Uterus (tissue), 4 donors: Measurements from ENCODE around the gene ARRB2. TPM values are rescaled to one million over a fixed set of nuclear protein-coding genes. Genes with fewer than 3 reads are reported as not detected.

Source experiments
- DNase-seq, 2 donors: peaks; one replicate each; pipeline ENCODE4 v3.0.0-alpha.2; 2019 to 2020
- H3K27ac ChIP-seq, 2 donors: fragments of 200-600 bp; sonication (generic); 1 replicate in 1 of 2; 2 replicates in 1 of 2; pipeline ENCODE4 v1.5.1; 2016 to 2018
- H3K27me3 ChIP-seq, 2 donors: fragments of 200-600 bp; sonication (generic); one replicate each; pipeline ENCODE4 v1.5.1; 2018 to 2019; ENCODE audit warnings: control low read depth in 1 of 2
- H3K36me3 ChIP-seq, 2 donors: fragments of 200-600 bp; sonication (generic); one replicate each; pipeline ENCODE4 v1.5.1; 2019; ENCODE audit warnings: control low read depth in 1 of 2
- H3K4me1 ChIP-seq, 2 donors: fragments of 200-600 bp; sonication (generic); one replicate each; pipeline ENCODE4 v1.5.1; 2018 to 2019; ENCODE audit warnings: control low read depth in 1 of 2
- H3K4me3 ChIP-seq, 2 donors: fragments of 200-600 bp; sonication (generic); 1 replicate in 1 of 2; 2 replicates in 1 of 2; pipeline ENCODE4 v1.5.1; 2018 to 2019; ENCODE audit warnings: mild to moderate bottlenecking in 1 of 2
- H3K9me3 ChIP-seq, 2 donors: fragments of 200-600 bp; sonication (generic); one replicate each; pipeline ENCODE4 v1.5.1; 2019; ENCODE audit warnings: control low read depth in 1 of 2
- CTCF ChIP-seq, 4 experiments: fragments of 200-600 bp in 2 of 4; fragments of 450-650 bp in 2 of 4; sonication (generic) in 2 of 4; IDR thresholded peaks; one replicate each; pipeline ENCODE4 v1.5.1; 2016 to 2019; ENCODE audit warnings: antibody characterized with exemption in 4 of 4, mild to moderate bottlenecking in 2 of 4, moderate library complexity in 1 of 4
- POLR2A ChIP-seq, 2 donors: fragments of 450-650 bp; IDR thresholded peaks; one replicate each; pipeline ENCODE4 v1.6.1; 2016; ENCODE audit warnings: antibody characterized with exemption in 2 of 2, mild to moderate bottlenecking in 1 of 2, moderate library complexity in 1 of 2
- intact Hi-C: fragments of 100-400 bp; cut with DNase I; formaldehyde crosslinking; loops from one replicate; pipeline ENCODE4 v1.15.1; 2023; ENCODE audit warnings: low total_unique reads
- total RNA-seq, 4 donors: library from RNA; depleted of rRNA in 3 of 4; stranded (reverse); fragments of >200 nt in 3 of 4; gene quantifications; one replicate each; pipeline versions ENCODE4 v1.1.0 to v1.2.4, GENCODE V29; 2014 to 2023
- donor health status: DM: yes; HTN: yes; CAD: no.

ARRB2 gene
- total RNA-seq, 4 donors from 2014 or later: 11.6 to 48.5 (median 40.8) TPM

- Histone ChIP-seq H3K27ac (no peak overlapping the region), H3K36me3 (no peaks in the 10 kb centered on the region), H3K27me3 (no peaks in the 10 kb centered on the region), H3K9me3 (no peaks in the 10 kb centered on the region), H3K4me1 (no peaks in the 10 kb centered on the region), H3K4me3 (no peak overlapping the region)
- DNase-seq: no peak
- intact Hi-C loops: no loop called here
- TF ChIP-seq CTCF (IDR thresholded peaks at IDR 0.05) (no peak), POLR2A (IDR thresholded peaks at IDR 0.05) (no peak)
These were observed 43.0 kb downstream of the ARRB2 start for GRCh38 chr17:4753392-4753791.

GRCh38 chr17:4759776-4760236 lies 49.4 kb downstream of the ARRB2 start:
- H3K4me3 ChIP-seq: no peak overlapping the region
- no peaks in the 10 kb centered on the region for H3K9me3 ChIP-seq
- no peak for DNase-seq
- intact Hi-C loops: no loop called here
- H3K27ac ChIP-seq: no peak overlapping the region
- H3K4me1 ChIP-seq: no peaks in the 10 kb centered on the region
- no peaks in the 10 kb centered on the region for H3K27me3 ChIP-seq
- TF ChIP-seq POLR2A (IDR thresholded peaks at IDR 0.05): no peak
- TF ChIP-seq CTCF (IDR thresholded peaks at IDR 0.05): no peak
- no peaks in the 10 kb centered on the region for H3K36me3 ChIP-seq

- no peak for DNase-seq
- intact Hi-C loops: no loop called here
- H3K36me3 ChIP-seq: no peaks in the 10 kb centered on the region
- no peaks in the 10 kb centered on the region for H3K27me3 ChIP-seq
- H3K9me3 ChIP-seq: no peaks in the 10 kb centered on the region
- TF ChIP-seq POLR2A (IDR thresholded peaks at IDR 0.05) (no peak), CTCF (IDR thresholded peaks at IDR 0.05) (no peak)
- no peaks in the 10 kb centered on the region for H3K4me1 ChIP-seq
- no peak overlapping the region for H3K27ac ChIP-seq
- H3K4me3 ChIP-seq: no peak overlapping the region
These were observed 54.2 kb downstream of the ARRB2 start for GRCh38 chr17:4764595-4764994.

- intact Hi-C loops: no loop called here
- no peaks in the 10 kb centered on the region for H3K27me3 ChIP-seq
- H3K27ac ChIP-seq: no peak overlapping the region
- H3K4me1 ChIP-seq: no peaks in the 10 kb centered on the region
- H3K9me3 ChIP-seq: no peaks in the 10 kb centered on the region
- no peak for TF ChIP-seq POLR2A (IDR thresholded peaks at IDR 0.05)
- no peak for TF ChIP-seq CTCF (IDR thresholded peaks at IDR 0.05)
- no peak for DNase-seq
- H3K36me3 ChIP-seq: no peaks in the 10 kb centered on the region
- H3K4me3 ChIP-seq: no peak overlapping the region
These were observed 55.8 kb downstream of the ARRB2 start for GRCh38 chr17:4766201-4766600.

- Histone ChIP-seq H3K36me3 (no peaks in the 10 kb centered on the region), H3K9me3 (no peaks in the 10 kb centered on the region), H3K27ac (no peak overlapping the region), H3K4me1 (no peaks in the 10 kb centered on the region), H3K4me3 (no peak overlapping the region), H3K27me3 (no peaks in the 10 kb centered on the region)
- no peak for TF ChIP-seq CTCF (IDR thresholded peaks at IDR 0.05)
- TF ChIP-seq POLR2A (IDR thresholded peaks at IDR 0.05): no peak
- intact Hi-C loops: no loop called here
- no peak for DNase-seq
These were observed 56.3 kb downstream of the ARRB2 start for GRCh38 chr17:4766723-4767122.
